Uterus (tissue), 4 donors: Measurements from ENCODE around the gene KDM8. TPM values are rescaled to one million over a fixed set of nuclear protein-coding genes. Genes with fewer than 3 reads are reported as not detected.

ENCODE experiments used
- DNase-seq, 2 donors: peaks; one replicate each; pipeline ENCODE4 v3.0.0-alpha.2; 2019 to 2020
- H3K27ac ChIP-seq, 2 donors: fragments of 200-600 bp; sonication (generic); 1 replicate in 1 of 2; 2 replicates in 1 of 2; pipeline ENCODE4 v1.5.1; 2016 to 2018
- H3K27me3 ChIP-seq, 2 donors: fragments of 200-600 bp; sonication (generic); one replicate each; pipeline ENCODE4 v1.5.1; 2018 to 2019; ENCODE audit warnings: control low read depth in 1 of 2
- H3K36me3 ChIP-seq, 2 donors: fragments of 200-600 bp; sonication (generic); one replicate each; pipeline ENCODE4 v1.5.1; 2019; ENCODE audit warnings: control low read depth in 1 of 2
- H3K4me1 ChIP-seq, 2 donors: fragments of 200-600 bp; sonication (generic); one replicate each; pipeline ENCODE4 v1.5.1; 2018 to 2019; ENCODE audit warnings: control low read depth in 1 of 2
- H3K4me3 ChIP-seq, 2 donors: fragments of 200-600 bp; sonication (generic); 1 replicate in 1 of 2; 2 replicates in 1 of 2; pipeline ENCODE4 v1.5.1; 2018 to 2019; ENCODE audit warnings: mild to moderate bottlenecking in 1 of 2
- H3K9me3 ChIP-seq, 2 donors: fragments of 200-600 bp; sonication (generic); one replicate each; pipeline ENCODE4 v1.5.1; 2019; ENCODE audit warnings: control low read depth in 1 of 2
- CTCF ChIP-seq, 4 experiments: fragments of 200-600 bp in 2 of 4; fragments of 450-650 bp in 2 of 4; sonication (generic) in 2 of 4; IDR thresholded peaks; one replicate each; pipeline ENCODE4 v1.5.1; 2016 to 2019; ENCODE audit warnings: antibody characterized with exemption in 4 of 4, mild to moderate bottlenecking in 2 of 4, moderate library complexity in 1 of 4
- POLR2A ChIP-seq, 2 donors: fragments of 450-650 bp; IDR thresholded peaks; one replicate each; pipeline ENCODE4 v1.6.1; 2016; ENCODE audit warnings: antibody characterized with exemption in 2 of 2, mild to moderate bottlenecking in 1 of 2, moderate library complexity in 1 of 2
- intact Hi-C: fragments of 100-400 bp; cut with DNase I; formaldehyde crosslinking; loops from one replicate; pipeline ENCODE4 v1.15.1; 2023; ENCODE audit warnings: low total_unique reads
- total RNA-seq, 4 donors: library from RNA; depleted of rRNA in 3 of 4; stranded (reverse); fragments of >200 nt in 3 of 4; gene quantifications; one replicate each; pipeline versions ENCODE4 v1.1.0 to v1.2.4, GENCODE V29; 2014 to 2023
- donor health status: DM: yes; HTN: yes; CAD: no.

Gene KDM8
- total RNA-seq, 4 donors from 2014 or later = 4.1 to 31.0 (median 11.5) TPM; not detected in 1

- intact Hi-C loops = no loop called here
- Histone ChIP-seq H3K27ac (no peak overlapping the region), H3K27me3 (no peaks in the 10 kb centered on the region), H3K4me1 (no peaks in the 10 kb centered on the region), H3K4me3 (no peak overlapping the region), H3K36me3 (no peaks in the 10 kb centered on the region), H3K9me3 (no peaks in the 10 kb centered on the region)
- TF ChIP-seq CTCF (IDR thresholded peaks at IDR 0.05) (no peak), POLR2A (IDR thresholded peaks at IDR 0.05) (no peak)
- DNase-seq = no peak
Measured at GRCh38 chr16:27208796-27209195, 5.5 kb downstream of the KDM8 start.

- Histone ChIP-seq H3K36me3 (no peaks in the 10 kb centered on the region), H3K9me3 (no peaks in the 10 kb centered on the region), H3K4me3 (no peak overlapping the region), H3K27ac (no peak overlapping the region), H3K27me3 (no peaks in the 10 kb centered on the region), H3K4me1 (no peaks in the 10 kb centered on the region)
- DNase-seq = no peak
- TF ChIP-seq CTCF (IDR thresholded peaks at IDR 0.05) (no peak), POLR2A (IDR thresholded peaks at IDR 0.05) (no peak)
- intact Hi-C loops = no loop called here
Measured at GRCh38 chr16:27209591-27209990, 6.3 kb downstream of the KDM8 start.

- no peak overlapping the region for H3K4me3 ChIP-seq
- H3K4me1 ChIP-seq = no peaks in the 10 kb centered on the region
- intact Hi-C loops = no loop called here
- H3K27ac ChIP-seq = no peak overlapping the region
- H3K27me3 ChIP-seq = no peaks in the 10 kb centered on the region
- H3K9me3 ChIP-seq = no peaks in the 10 kb centered on the region
- TF ChIP-seq CTCF (IDR thresholded peaks at IDR 0.05) = no peak
- no peak for TF ChIP-seq POLR2A (IDR thresholded peaks at IDR 0.05)
- DNase-seq = no peak
- H3K36me3 ChIP-seq = no peaks in the 10 kb centered on the region
Measured at GRCh38 chr16:27210174-27210573, 6.8 kb downstream of the KDM8 start.

GRCh38 chr16:27211026-27211425 lies 7.7 kb downstream of the KDM8 start:
- Histone ChIP-seq H3K4me3 (no peak overlapping the region), H3K27ac (no peak overlapping the region), H3K9me3 (no peaks in the 10 kb centered on the region), H3K36me3 (no peaks in the 10 kb centered on the region), H3K4me1 (no peaks in the 10 kb centered on the region), H3K27me3 (no peaks in the 10 kb centered on the region)
- no peak for TF ChIP-seq CTCF (IDR thresholded peaks at IDR 0.05)
- no peak for TF ChIP-seq POLR2A (IDR thresholded peaks at IDR 0.05)
- no peak for DNase-seq
- intact Hi-C loops = no loop called here

GRCh38 chr16:27214084-27214961 lies 11.0 kb downstream of the KDM8 start:
- no peak for DNase-seq
- no peaks in the 10 kb centered on the region for H3K9me3 ChIP-seq
- H3K4me3 ChIP-seq = no peak overlapping the region
- TF ChIP-seq POLR2A (IDR thresholded peaks at IDR 0.05) = no peak
- TF ChIP-seq CTCF (IDR thresholded peaks at IDR 0.05) = no peak
- intact Hi-C loops = no loop called here
- no peaks in the 10 kb centered on the region for H3K36me3 ChIP-seq
- H3K27me3 ChIP-seq = no peaks in the 10 kb centered on the region
- H3K27ac ChIP-seq = no peak overlapping the region
- no peaks in the 10 kb centered on the region for H3K4me1 ChIP-seq
